Gastrocnemius medialis (tissue), 4 donors: ENCODE measurements around the gene NEDD4.

Experiments used
- POLR2A ChIP-seq, 2 donors: fragments of 450-650 bp; IDR thresholded peaks; one replicate each; pipeline ENCODE4 v1.6.1; 2017; ENCODE audit warnings: antibody characterized with exemption in 2 of 2, mild to moderate bottlenecking in 2 of 2, moderate library complexity in 2 of 2
- TF ChIP-seq, protein P1 (sequence below), 5 experiments: fragments of 450-650 bp in 3 of 5; fragments of 200-600 bp in 2 of 5; sonication (generic) in 2 of 5; IDR thresholded peaks in 4 of 5; conservative IDR thresholded peaks in 1 of 5; 1 replicate in 4 of 5; 2 replicates in 1 of 5; pipeline ENCODE4 v1.5.1; 2016 to 2019; ENCODE audit warnings: antibody characterized with exemption in 5 of 5, mild to moderate bottlenecking in 3 of 5, moderate library complexity in 3 of 5

DNA sequence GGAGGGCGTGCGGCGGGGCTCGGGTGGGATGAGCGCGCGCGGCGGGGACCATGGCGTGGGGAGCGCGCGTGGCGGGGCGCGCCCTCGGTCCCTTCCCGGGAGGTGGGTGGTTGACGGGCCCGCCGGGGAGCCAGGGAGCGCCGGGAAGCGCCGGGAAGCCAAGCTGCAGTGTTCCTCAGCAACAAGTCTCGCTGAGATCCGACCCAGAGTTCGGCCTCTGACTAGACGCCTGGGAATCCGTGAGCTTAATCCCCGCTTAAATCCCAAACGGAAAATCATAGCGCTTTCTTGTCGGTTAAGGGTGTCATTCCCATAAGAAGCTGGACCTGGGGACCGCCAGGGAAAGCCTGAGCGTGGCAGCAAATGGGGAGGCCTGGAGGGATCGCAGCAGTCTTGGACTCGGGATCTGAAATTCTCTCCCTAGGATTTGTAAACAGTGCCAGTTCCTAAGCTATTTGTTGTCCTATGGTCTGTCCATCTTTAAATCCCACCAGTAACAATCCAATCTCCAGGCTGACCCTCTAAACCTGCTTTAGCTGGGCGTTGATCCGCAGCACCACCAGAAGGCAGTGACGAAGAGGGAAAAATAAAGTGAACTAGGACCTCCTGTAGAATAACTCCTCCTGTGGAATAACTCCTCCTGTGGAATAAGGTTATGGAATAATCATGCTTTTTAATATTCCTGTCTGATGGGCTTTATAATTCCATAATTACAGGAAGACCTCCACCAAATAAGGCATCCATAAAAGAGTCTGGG is 570 bp upstream of the NEDD4 start:
- TF ChIP-seq, protein P1, sequence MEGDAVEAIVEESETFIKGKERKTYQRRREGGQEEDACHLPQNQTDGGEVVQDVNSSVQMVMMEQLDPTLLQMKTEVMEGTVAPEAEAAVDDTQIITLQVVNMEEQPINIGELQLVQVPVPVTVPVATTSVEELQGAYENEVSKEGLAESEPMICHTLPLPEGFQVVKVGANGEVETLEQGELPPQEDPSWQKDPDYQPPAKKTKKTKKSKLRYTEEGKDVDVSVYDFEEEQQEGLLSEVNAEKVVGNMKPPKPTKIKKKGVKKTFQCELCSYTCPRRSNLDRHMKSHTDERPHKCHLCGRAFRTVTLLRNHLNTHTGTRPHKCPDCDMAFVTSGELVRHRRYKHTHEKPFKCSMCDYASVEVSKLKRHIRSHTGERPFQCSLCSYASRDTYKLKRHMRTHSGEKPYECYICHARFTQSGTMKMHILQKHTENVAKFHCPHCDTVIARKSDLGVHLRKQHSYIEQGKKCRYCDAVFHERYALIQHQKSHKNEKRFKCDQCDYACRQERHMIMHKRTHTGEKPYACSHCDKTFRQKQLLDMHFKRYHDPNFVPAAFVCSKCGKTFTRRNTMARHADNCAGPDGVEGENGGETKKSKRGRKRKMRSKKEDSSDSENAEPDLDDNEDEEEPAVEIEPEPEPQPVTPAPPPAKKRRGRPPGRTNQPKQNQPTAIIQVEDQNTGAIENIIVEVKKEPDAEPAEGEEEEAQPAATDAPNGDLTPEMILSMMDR (IDR thresholded peaks at IDR 0.05 in 4 of 5, conservative IDR thresholded peaks at IDR 0.05 in 1 of 5), result no peak
- TF ChIP-seq POLR2A (IDR thresholded peaks at IDR 0.05), result no peak
